Type B pancreatic cell (in vitro differentiated cells): Measurements from ENCODE around the gene RBBP8NL. TPM values are rescaled to one million over a fixed set of nuclear protein-coding genes. Genes with fewer than 3 reads are reported as not detected.

Experiments
- DNase-seq: peaks from one replicate; pipeline ENCODE4 v3.0.0; 2021; ENCODE audit warnings: mixed read lengths; ENCODE audit not compliant: unreplicated experiment; ENCODE audit errors: extremely low spot score
- H3K27ac Mint-ChIP-seq: 2 replicates; pipeline ENCODE4 v1.8.0; 2021; ENCODE audit warnings: mild to moderate bottlenecking, mixed read lengths
- H3K27me3 Mint-ChIP-seq: 2 replicates; pipeline ENCODE4 v1.8.0; 2021; ENCODE audit warnings: mixed read lengths
- H3K36me3 Mint-ChIP-seq: 2 replicates; pipeline ENCODE4 v1.8.0; 2021; ENCODE audit warnings: mixed read lengths
- H3K4me1 Mint-ChIP-seq: one replicate; pipeline ENCODE4 v1.8.0; 2021; ENCODE audit warnings: mixed read lengths; ENCODE audit not compliant: unreplicated experiment
- H3K4me3 Mint-ChIP-seq: 2 replicates; pipeline ENCODE4 v1.8.0; 2021; ENCODE audit warnings: mild to moderate bottlenecking, mixed read lengths
- H3K9me3 Mint-ChIP-seq: 2 replicates; pipeline ENCODE4 v1.8.0; 2021; ENCODE audit warnings: mixed read lengths
- total RNA-seq: library from RNA; stranded (reverse); gene quantifications from 2 replicates; pipeline ENCODE4 v1.2.1, GENCODE V29; 2021; ENCODE audit warnings: low replicate concordance
- TF ChIP-seq, protein P1 (sequence below): fragments of 200-600 bp; sonication (generic); conservative IDR thresholded peaks from 2 replicates; pipeline ENCODE4 v1.5.0; 2021; ENCODE audit warnings: antibody characterized with exemption, mild to moderate bottlenecking

RBBP8NL gene
- total RNA-seq, 1 donor from 2014 or later = 7.3 TPM

DNA sequence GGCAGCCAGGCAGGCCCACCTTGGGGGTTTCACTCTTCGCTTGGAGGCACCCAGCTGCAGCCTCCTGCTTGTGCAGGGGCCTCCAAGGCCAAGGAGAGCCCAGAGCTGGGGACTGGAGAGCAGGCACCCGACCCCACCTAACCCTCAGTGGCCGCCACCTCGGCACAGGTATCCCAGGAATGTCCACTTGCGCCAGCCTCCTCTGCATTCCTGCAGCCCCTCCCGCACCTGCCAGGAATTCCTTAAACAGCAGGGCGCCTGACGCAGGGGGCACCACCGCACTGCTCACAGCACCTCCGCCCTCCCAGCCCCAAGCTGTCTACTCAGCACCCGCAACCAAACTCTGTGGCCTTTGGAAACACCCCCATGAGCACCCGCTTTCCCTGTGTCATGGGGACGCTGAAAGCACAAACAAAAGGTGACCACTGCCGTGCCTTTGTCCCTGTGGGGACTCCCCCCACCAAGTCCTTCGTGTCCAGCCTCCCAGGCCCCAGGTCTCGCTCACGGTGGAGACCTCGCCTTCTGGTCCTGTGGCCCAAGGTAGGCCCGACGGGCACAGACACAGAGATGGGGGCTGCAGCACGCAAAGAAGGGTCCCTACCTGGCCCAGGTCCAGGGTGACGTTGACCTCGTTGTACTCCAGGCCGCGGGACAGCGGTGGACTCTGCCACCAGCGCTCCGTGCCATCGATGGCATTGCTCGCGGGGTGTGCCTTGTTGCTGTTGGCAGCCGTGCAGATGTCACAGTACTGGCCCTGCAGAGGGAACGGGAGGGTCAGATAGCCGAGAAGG lies 65.3 kb downstream of the RBBP8NL start:
- TF ChIP-seq, protein P1, sequence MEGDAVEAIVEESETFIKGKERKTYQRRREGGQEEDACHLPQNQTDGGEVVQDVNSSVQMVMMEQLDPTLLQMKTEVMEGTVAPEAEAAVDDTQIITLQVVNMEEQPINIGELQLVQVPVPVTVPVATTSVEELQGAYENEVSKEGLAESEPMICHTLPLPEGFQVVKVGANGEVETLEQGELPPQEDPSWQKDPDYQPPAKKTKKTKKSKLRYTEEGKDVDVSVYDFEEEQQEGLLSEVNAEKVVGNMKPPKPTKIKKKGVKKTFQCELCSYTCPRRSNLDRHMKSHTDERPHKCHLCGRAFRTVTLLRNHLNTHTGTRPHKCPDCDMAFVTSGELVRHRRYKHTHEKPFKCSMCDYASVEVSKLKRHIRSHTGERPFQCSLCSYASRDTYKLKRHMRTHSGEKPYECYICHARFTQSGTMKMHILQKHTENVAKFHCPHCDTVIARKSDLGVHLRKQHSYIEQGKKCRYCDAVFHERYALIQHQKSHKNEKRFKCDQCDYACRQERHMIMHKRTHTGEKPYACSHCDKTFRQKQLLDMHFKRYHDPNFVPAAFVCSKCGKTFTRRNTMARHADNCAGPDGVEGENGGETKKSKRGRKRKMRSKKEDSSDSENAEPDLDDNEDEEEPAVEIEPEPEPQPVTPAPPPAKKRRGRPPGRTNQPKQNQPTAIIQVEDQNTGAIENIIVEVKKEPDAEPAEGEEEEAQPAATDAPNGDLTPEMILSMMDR = no peak
- no peaks in the 10 kb centered on the region for H3K9me3 Mint-ChIP-seq
- H3K36me3 Mint-ChIP-seq = no peaks in the 10 kb centered on the region
- no peaks in the 10 kb centered on the region for H3K27me3 Mint-ChIP-seq
- peak overlapping the region; percentile 90 for H3K27ac Mint-ChIP-seq
- peak overlapping the region; percentile 70 for H3K4me3 Mint-ChIP-seq
- no peak for DNase-seq
- H3K4me1 Mint-ChIP-seq = no peaks in the 10 kb centered on the region

DNA sequence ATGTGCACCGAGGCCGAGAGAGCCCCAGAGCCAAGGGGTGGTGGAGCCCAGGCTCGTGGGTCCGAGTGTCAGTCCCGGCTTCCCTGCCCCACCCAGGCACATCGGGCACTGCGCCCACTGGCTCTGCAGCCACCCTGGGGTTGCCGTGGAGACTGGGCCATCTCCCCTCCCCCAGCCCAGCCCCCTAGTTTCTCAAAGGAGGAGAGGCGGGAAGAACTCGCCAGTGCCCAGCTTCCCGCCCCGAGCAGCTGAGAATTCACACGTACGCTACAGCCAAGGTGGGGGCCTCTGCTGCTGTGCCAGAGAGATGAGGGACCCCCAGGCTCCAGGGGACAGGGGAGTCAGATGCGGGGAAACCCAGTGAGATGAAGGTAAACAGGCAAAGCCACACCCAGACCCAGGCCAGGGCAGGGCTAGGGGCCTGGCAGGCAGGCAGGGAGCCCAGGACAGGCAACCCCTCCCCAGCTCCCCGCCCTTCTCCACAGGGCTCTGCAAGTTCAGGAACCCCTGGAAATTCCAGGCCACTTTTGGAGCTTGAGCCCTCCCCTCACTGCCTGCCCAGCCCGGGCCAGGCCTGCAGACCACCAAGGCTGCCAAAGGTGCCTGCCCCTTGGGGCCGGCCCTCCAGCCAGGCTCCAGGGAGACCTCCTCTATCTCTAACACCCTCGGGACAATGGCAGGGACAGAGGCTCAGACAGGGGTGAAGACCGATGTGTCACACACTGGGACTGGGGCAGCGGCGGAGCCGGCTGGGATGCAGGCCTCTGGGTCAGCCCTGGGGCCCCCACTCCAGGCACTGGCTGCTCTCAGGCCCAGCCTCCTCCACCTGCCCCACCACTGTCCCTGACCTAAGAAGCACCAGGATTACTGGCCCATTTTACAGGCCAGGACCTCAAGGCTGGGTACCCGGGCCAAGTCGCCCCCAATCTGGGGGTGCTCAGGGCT lies 66.2 kb downstream of the RBBP8NL start:
- H3K36me3 Mint-ChIP-seq = no peaks in the 10 kb centered on the region
- no peak for DNase-seq
- H3K27me3 Mint-ChIP-seq = no peaks in the 10 kb centered on the region
- H3K4me1 Mint-ChIP-seq = no peaks in the 10 kb centered on the region
- peak overlapping the region; percentile 90 for H3K27ac Mint-ChIP-seq
- H3K4me3 Mint-ChIP-seq = no peak overlapping the region
- H3K9me3 Mint-ChIP-seq = no peaks in the 10 kb centered on the region
- TF ChIP-seq, protein P1 = no peak

Other genes with a start within 250 kb of the RBBP8NL start
- 35.6 and 37.4 TPM in 2 replicates for gene MTG2, start 244.5 kb downstream of the RBBP8NL start, total RNA-seq
- gene HRH3, start 207.3 kb downstream of the RBBP8NL start, total RNA-seq = 0.24 and 0.53 TPM in 2 replicates
- 43.7 and 60.5 TPM in 2 replicates for gene OSBPL2, start 189.0 kb downstream of the RBBP8NL start, total RNA-seq
- gene ADRM1, start 124.5 kb downstream of the RBBP8NL start, total RNA-seq = 67.2 and 71.5 TPM in 2 replicates
- gene LAMA5, start 60.2 kb downstream of the RBBP8NL start, total RNA-seq = 246 and 611 TPM in 2 replicates
- 1,432 and 1,737 TPM in 2 replicates for gene RPS21, start 40.4 kb downstream of the RBBP8NL start, total RNA-seq
- 11.7 and 18.4 TPM in 2 replicates for gene CABLES2, start 20.3 kb downstream of the RBBP8NL start, total RNA-seq
- 10.8 and 12.8 TPM in 2 replicates for gene GATA5, start 48.5 kb upstream of the RBBP8NL start, total RNA-seq
- gene SLCO4A1, start 215.0 kb upstream of the RBBP8NL start, total RNA-seq = 2.6 and 5.3 TPM in 2 replicates